NCI-H774 (cell line): ENCODE data around the gene DPP6.

Experiments used
- DNase-seq: peaks from one replicate; lab custom pipeline; 2025; lab: John Stamatoyannopoulos, UW

The DPP6 gene

GRCh38 chr7:154532771-154533170, 480.6 kb downstream of the DPP6 start:
- DNase-seq, result no peak

GRCh38 chr7:154540596-154540995, 488.4 kb downstream of the DPP6 start:
- DNase-seq, result no peak

GRCh38 chr7:154541606-154542005, 489.4 kb downstream of the DPP6 start:
- no peak for DNase-seq

GRCh38 chr7:154546946-154547587, 494.9 kb downstream of the DPP6 start:
- no peak for DNase-seq

GRCh38 chr7:154553711-154554265, 501.6 kb downstream of the DPP6 start:
- DNase-seq, result no peak

GRCh38 chr7:154559454-154559853, 507.3 kb downstream of the DPP6 start:
- no peak for DNase-seq

GRCh38 chr7:154564676-154565075, 512.5 kb downstream of the DPP6 start:
- DNase-seq, result no peak

- no peak for DNase-seq
Observed at GRCh38 chr7:154566877-154567276, 514.7 kb downstream of the DPP6 start.

- no peak for DNase-seq
Observed at GRCh38 chr7:154568346-154568745, 516.1 kb downstream of the DPP6 start.

GRCh38 chr7:154569916-154570315, 517.7 kb downstream of the DPP6 start:
- DNase-seq, result no peak

- DNase-seq, result no peak
Observed at GRCh38 chr7:154571772-154572171, 519.6 kb downstream of the DPP6 start.

GRCh38 chr7:154574235-154574634, 522.0 kb downstream of the DPP6 start:
- no peak for DNase-seq

- DNase-seq, result no peak
Observed at GRCh38 chr7:154575497-154575896, 523.3 kb downstream of the DPP6 start.

- DNase-seq, result no peak
Observed at GRCh38 chr7:154576604-154577003, 524.4 kb downstream of the DPP6 start.

GRCh38 chr7:154577141-154577873, 525.1 kb downstream of the DPP6 start:
- DNase-seq, result no peak

- DNase-seq, result no peak
Observed at GRCh38 chr7:154578336-154578735, 526.1 kb downstream of the DPP6 start.

GRCh38 chr7:154579711-154580110, 527.5 kb downstream of the DPP6 start:
- DNase-seq, result no peak

GRCh38 chr7:154581251-154581890, 529.2 kb downstream of the DPP6 start:
- no peak for DNase-seq

- no peak for DNase-seq
Observed at GRCh38 chr7:154583454-154583853, 531.3 kb downstream of the DPP6 start.

GRCh38 chr7:154584352-154585252, 532.4 kb downstream of the DPP6 start:
- DNase-seq, result no peak

- DNase-seq, result peak; percentile 43
Observed at GRCh38 chr7:154587792-154588191, 535.6 kb downstream of the DPP6 start.

GRCh38 chr7:154591544-154591943, 539.3 kb downstream of the DPP6 start:
- DNase-seq, result no peak
